Central memory CD8-positive, alpha-beta T cell (primary cell): ENCODE measurements around the gene LDLRAD3.

Experiments
- ATAC-seq: fragments of 150-1000 bp; cut with Tn5 transposase; replicated peaks from 2 replicates; pipeline ENCODE4 v1.10.0; 2022; ENCODE audit warnings: mild to moderate bottlenecking, moderate FRiP score, moderate number of reproducible peaks; ENCODE audit not compliant: poor library complexity, severe bottlenecking; ENCODE audit errors: extremely low read depth
- DNase-seq, 2 donors: peaks; one replicate each; pipeline ENCODE4 v3.0.0; 2021; ENCODE audit warnings: low spot score in 2 of 2
- H3K27ac Mint-ChIP-seq: one replicate; pipeline ENCODE4 v1.8.0; 2022; ENCODE audit warnings: low read depth, mild to moderate bottlenecking, moderate library complexity, mixed read lengths
- H3K27me3 Mint-ChIP-seq: one replicate; pipeline ENCODE4 v1.8.0; 2022; ENCODE audit warnings: mixed read lengths
- H3K36me3 Mint-ChIP-seq: one replicate; pipeline ENCODE4 v1.8.0; 2022; ENCODE audit warnings: mild to moderate bottlenecking, moderate library complexity, mixed read lengths; ENCODE audit not compliant: insufficient read depth
- H3K4me1 Mint-ChIP-seq: one replicate; pipeline ENCODE4 v1.8.0; 2022; ENCODE audit warnings: mixed read lengths
- H3K4me3 Mint-ChIP-seq: one replicate; pipeline ENCODE4 v1.8.0; 2022; ENCODE audit warnings: mild to moderate bottlenecking, moderate library complexity, mixed read lengths
- H3K9me3 Mint-ChIP-seq: one replicate; pipeline ENCODE4 v1.8.0; 2022; ENCODE audit warnings: mixed read lengths

LDLRAD3 gene

DNA sequence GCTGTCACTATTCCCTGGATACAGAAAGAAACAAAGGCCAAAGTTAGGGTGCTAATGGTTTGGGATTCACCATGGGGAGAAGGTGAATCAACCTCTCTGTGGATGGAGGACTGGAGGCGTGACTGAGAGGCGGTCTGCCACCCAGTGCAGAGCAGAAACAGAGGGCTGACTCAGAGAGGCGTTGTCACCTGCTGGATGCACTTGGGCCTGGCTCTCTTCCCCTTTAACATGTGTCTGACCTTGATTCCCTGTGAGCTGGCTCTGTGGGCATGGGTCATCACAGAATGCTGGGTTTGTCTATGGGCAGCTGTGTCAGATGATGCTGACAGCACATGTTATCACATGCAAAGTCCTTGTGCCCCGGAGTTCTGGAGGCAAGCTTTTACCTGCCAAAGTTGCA, 75.9 kb downstream of the LDLRAD3 start:
- Mint-ChIP-seq H3K27me3 (peaks cover 58% of the 10 kb centered on the region), H3K9me3 (no peaks in the 10 kb centered on the region), H3K4me3 (no peak overlapping the region), H3K27ac (no peak overlapping the region), H3K36me3 (peaks cover 1% of the 10 kb centered on the region), H3K4me1 (no peaks in the 10 kb centered on the region)
- DNase-seq (no peak), ATAC-seq (no peak)

DNA sequence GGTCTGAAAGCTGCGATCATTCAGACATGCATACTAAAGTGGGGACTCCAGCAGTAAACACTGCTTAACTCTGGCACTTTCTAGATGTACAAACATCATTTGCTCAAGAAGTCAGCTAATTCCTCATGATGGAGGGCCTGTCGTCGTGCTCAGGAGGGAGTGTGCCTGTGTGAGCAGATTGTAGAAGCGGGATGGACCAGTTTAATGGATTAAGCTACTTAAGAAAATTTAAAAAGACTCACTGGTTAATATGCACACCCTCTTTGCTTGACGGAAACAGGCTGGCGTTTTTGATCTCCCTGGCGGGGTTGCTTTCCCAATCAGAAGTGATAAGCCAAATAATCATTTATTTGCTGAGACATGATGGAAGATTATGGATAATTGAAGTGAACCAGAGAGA, 79.0 kb downstream of the LDLRAD3 start:
- no peak for ATAC-seq

DNA sequence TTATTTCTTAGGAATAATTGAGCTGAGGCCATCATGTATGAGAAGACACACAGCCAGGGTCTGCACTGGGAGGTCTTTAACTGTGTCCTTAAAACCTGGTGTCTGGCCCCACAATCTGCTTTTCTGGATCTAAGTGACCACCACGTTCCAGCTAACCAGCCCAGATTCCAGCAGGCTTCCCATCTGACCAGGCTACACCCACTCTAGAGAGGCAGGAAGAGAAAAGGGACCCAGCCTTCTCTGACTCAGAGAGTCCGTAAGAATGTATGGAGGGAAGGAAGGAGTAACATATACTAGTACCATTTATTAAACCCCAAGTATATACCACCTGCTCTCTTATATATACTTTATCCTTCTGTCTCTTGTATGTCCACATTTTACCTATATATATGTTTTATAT, 80.1 kb downstream of the LDLRAD3 start:
- no peak for DNase-seq
- Mint-ChIP-seq H3K4me3 (no peak overlapping the region), H3K27me3 (peaks cover 63% of the 10 kb centered on the region), H3K4me1 (no peaks in the 10 kb centered on the region), H3K27ac (no peak overlapping the region), H3K36me3 (no peaks in the 10 kb centered on the region), H3K9me3 (no peaks in the 10 kb centered on the region)
- no peak for ATAC-seq

More for the DNA sequence above, 79.0 kb downstream of the LDLRAD3 start:
- Mint-ChIP-seq H3K4me3 (no peak overlapping the region), H3K4me1 (no peaks in the 10 kb centered on the region), H3K9me3 (no peaks in the 10 kb centered on the region), H3K27me3 (peaks cover 69% of the 10 kb centered on the region), H3K27ac (no peak overlapping the region), H3K36me3 (no peaks in the 10 kb centered on the region)
- DNase-seq = no peak

DNA sequence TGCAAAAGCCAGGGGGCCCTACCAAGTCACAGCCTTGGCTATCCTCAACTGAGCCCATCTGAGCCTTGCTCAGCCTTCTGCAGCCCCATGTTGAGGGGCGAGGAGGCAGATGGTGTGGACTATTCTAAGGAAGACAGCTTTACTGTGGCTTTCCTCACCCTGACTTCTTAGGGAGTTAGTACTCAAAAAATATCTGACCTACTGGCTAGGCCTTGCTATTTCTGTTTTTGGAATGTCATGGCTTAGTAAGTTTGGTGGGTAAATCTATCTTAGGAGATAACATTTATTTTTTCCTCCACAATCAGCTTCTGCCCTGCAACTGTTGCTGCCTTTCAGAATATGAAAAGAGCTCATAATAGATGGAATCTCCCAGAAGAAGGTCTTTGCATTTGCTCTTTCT, 80.9 kb downstream of the LDLRAD3 start:
- peaks cover 56% of the 10 kb centered on the region for H3K27me3 Mint-ChIP-seq
- H3K4me3 Mint-ChIP-seq = no peak overlapping the region
- ATAC-seq (no peak), DNase-seq (no peak)
- H3K36me3 Mint-ChIP-seq = no peaks in the 10 kb centered on the region
- no peaks in the 10 kb centered on the region for H3K9me3 Mint-ChIP-seq
- no peak overlapping the region for H3K27ac Mint-ChIP-seq
- H3K4me1 Mint-ChIP-seq = no peaks in the 10 kb centered on the region

DNA sequence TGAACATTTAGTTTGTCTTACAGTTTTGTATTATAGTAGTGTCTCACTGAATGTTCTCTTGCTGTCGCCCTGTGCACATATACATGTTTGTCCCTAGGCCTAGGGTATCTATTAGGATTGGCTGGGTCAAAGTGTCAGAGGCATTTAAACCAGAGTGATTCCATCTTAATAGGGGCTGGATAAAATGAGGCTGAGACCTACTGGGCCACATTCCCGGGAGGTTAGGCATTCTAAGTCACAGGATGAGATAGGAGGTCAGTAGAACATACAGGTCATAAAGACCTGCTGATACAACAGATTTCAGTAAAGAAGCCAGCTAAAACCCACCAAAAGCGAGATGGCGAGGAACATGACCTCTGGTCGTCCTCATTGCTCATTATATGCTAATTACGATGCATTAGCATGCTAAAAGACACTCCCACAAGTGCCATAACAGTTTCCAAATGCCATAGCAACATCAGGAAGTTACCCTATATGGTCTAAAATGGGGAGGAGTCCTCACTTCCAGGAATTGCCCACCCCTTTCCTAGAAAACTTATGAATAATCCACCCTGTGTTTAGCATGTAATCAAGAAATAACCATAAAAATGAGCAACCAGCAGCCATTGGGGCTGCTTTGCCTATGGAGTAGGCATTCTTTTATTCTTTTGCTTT, 82.6 kb downstream of the LDLRAD3 start:
- H3K9me3 Mint-ChIP-seq = no peaks in the 10 kb centered on the region
- peaks cover 55% of the 10 kb centered on the region for H3K27me3 Mint-ChIP-seq
- H3K27ac Mint-ChIP-seq = no peak overlapping the region
- no peaks in the 10 kb centered on the region for H3K4me1 Mint-ChIP-seq
- DNase-seq (no peak), ATAC-seq (no peak)
- H3K36me3 Mint-ChIP-seq = no peaks in the 10 kb centered on the region
- H3K4me3 Mint-ChIP-seq = no peak overlapping the region

DNA sequence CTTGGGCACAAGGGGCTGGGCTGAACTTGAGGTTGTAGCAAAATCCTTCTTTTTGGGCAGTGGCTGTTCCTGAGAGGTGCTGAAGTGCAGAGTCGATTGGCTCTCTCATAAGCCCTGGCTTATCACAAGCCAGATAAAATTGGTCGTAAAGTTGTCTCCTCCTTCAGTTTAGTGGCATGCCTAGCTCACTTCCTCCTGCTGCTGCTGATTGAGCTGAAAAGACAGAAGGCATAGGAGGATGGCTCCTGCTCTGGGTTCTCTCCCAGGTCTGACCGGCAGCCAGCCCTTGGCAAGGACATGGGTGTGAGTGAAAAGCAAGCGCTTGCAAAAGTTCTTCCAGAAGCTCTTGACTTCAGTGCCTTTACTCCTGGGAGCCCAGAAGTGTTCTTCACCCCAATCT, 83.9 kb downstream of the LDLRAD3 start:
- Mint-ChIP-seq H3K27me3 (peaks cover 61% of the 10 kb centered on the region), H3K4me1 (no peaks in the 10 kb centered on the region), H3K27ac (no peak overlapping the region), H3K9me3 (no peaks in the 10 kb centered on the region), H3K36me3 (no peaks in the 10 kb centered on the region), H3K4me3 (no peak overlapping the region)
- ATAC-seq (no peak), DNase-seq (no peak)

DNA sequence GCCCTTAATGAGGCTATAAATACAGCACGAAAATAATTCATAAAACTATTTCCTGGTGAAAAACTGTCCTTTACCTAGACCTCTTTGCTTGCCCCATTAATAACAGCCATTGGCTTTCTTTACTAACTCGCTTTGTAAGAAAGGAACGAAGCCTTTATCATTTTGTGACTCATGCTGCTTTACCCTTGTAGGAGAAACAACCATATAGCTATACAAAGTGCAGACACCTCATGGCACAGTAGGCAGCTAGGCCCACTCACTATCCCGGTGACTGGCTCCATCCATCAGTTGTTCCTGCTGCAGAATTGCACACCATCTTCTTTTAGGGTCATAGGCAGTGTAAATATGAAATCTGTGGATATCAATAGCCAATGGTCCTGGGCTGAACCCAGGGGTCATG, 85.8 kb downstream of the LDLRAD3 start:
- H3K9me3 Mint-ChIP-seq = no peaks in the 10 kb centered on the region
- peaks cover 63% of the 10 kb centered on the region for H3K27me3 Mint-ChIP-seq
- DNase-seq (no peak), ATAC-seq (no peak)
- no peak overlapping the region for H3K4me3 Mint-ChIP-seq
- no peaks in the 10 kb centered on the region for H3K4me1 Mint-ChIP-seq
- H3K36me3 Mint-ChIP-seq = no peaks in the 10 kb centered on the region
- H3K27ac Mint-ChIP-seq = no peak overlapping the region

DNA sequence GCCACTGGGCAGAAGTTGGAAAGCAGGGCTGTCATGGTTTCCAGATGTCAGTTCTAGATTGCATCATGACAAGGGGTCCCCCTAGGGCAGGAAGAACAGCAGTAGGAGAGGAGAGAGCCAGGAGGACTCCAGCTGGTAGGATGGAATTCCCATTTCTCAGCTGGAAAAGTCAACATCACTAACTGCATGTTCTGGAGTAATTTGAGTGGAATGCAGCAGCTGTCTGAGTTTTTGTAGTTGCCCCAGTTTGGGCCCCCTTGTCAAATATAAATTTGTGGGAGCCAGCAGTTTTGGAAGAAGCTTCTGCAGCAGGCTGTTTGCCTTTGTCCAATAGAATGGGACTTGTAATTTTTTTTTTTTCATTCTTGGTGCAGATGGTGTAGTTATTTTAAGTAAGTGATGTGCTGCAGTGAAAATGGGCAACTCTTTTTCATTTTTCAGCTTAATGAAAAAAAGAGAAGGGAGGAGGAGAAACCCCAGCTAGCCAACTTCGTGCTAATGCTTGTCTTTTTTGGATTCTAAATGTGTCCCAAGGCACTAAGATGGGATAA, 86.9 kb downstream of the LDLRAD3 start:
- H3K9me3 Mint-ChIP-seq = no peaks in the 10 kb centered on the region
- no peak overlapping the region for H3K27ac Mint-ChIP-seq
- no peaks in the 10 kb centered on the region for H3K36me3 Mint-ChIP-seq
- H3K4me1 Mint-ChIP-seq = no peaks in the 10 kb centered on the region
- no peak overlapping the region for H3K4me3 Mint-ChIP-seq
- DNase-seq = no peak
- peaks cover 71% of the 10 kb centered on the region for H3K27me3 Mint-ChIP-seq
- no peak for ATAC-seq

DNA sequence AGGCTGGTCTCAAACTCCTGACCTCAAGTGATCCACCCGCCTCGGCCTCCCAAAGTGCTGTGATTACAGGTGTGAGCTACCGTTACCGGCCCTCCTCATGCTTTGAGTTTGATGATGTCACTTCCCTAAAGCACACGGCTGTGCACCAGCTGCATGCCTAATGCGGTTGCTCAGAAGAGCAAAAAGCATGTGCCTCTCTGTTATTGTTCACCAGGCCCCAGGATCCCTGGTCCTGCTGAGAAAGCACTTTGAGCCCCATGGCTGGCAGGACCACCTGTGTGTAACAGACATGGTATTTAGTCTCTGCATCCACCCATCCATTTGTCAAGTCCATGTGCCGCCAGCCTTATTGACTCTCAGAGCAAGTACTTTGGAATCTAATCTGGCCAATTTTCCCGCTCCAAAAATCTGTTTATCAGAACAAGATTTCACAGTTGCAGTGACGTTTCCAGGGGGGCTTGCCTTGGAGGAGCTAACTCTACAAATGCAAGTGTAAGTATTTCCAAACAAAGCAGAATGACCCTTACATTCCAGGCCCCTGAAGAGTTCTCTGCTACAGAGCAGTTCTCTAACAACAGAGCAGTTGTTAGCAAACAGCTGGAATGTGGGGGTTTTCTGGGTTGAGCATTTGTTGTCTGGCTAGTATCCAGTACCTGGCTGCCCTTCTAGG, 89.4 kb downstream of the LDLRAD3 start:
- H3K4me1 Mint-ChIP-seq = no peaks in the 10 kb centered on the region
- H3K4me3 Mint-ChIP-seq = no peak overlapping the region
- H3K36me3 Mint-ChIP-seq = no peaks in the 10 kb centered on the region
- DNase-seq (no peak), ATAC-seq (no peak)
- no peak overlapping the region for H3K27ac Mint-ChIP-seq
- H3K9me3 Mint-ChIP-seq = no peaks in the 10 kb centered on the region
- peaks cover 61% of the 10 kb centered on the region for H3K27me3 Mint-ChIP-seq

DNA sequence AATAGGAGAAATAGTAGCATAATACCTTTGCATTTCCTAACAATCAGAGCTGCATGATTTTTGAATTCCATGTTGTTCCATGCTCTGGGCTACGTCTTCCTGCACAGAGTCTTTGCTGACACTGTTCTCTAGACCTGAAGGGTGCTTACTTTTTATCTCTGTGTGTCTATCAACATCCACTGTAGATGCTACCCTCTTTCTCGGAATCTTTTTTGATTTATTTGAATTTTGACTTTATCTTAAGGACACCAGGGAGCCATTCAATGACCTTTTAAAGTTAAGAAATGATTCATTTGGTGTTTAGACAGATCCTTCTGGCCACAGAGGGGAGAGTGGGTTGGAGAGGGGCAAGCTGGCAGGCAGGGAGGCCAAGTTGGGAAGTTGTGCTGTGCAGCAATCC, 90.1 kb downstream of the LDLRAD3 start:
- ATAC-seq (no peak), DNase-seq (no peak)
- Mint-ChIP-seq H3K4me1 (no peaks in the 10 kb centered on the region), H3K36me3 (no peaks in the 10 kb centered on the region), H3K27me3 (peaks cover 61% of the 10 kb centered on the region), H3K27ac (no peak overlapping the region), H3K9me3 (no peaks in the 10 kb centered on the region), H3K4me3 (no peak overlapping the region)

DNA sequence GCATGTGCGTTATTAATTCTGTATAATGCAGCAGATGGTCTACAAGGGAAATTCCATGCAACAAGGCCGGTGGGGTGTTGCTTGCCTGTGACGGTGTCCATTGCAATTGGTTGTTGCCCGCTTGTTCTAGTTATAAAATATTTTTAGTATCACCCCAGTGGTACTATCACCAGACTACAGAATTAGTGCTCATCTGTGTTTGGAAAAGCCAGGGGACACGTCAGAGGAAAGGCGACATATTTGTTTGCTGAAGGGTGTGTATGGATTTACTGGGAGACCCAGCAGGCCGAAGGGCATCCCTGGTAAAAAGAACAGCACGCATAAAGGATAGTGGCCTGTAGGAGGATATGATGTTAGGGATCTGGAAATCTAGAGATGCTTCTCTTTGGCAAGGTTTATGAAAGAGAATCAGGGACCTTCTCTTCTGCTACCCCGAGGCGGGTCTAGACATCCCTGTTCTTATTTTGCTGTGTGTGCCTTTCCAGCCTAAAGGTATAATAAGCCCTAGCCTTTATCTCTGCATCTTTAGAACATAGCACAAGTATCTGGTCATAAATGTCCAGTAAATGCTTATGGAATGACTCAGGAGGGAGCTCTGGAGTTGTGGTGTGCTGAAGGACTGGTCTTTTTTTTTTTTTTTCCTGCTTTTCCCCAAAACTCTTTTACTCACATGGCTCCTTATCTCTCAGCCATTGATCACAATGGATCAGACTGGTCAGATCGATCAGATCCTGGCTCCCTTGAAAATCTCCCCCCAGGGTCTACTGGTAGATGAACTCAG, 90.9 kb downstream of the LDLRAD3 start:
- Mint-ChIP-seq H3K4me3 (no peak overlapping the region), H3K27ac (no peak overlapping the region), H3K9me3 (no peaks in the 10 kb centered on the region), H3K4me1 (no peaks in the 10 kb centered on the region), H3K27me3 (peaks cover 65% of the 10 kb centered on the region), H3K36me3 (no peaks in the 10 kb centered on the region)
- ATAC-seq (no peak), DNase-seq (no peak)

DNA sequence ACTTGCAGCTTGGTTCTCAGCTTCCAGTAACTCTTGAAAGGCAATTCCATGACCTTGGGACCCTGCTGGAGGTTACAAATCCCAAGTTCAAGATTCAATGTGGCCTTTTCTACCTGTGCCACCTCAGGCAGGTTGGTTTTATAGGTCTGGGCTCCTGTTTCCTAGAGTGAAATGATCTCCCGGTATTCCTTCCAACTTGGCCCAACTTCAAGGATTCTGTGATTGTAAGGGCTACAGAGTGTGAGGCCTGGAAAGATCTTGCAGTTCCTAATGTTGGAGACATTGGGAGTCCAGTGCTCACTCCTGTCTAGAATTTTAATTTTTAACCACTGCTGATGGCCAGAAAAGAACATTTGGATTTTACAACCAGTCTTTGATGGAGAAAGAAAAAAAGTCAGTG, 91.6 kb downstream of the LDLRAD3 start:
- H3K36me3 Mint-ChIP-seq = no peaks in the 10 kb centered on the region
- ATAC-seq (no peak), DNase-seq (no peak)
- no peaks in the 10 kb centered on the region for H3K9me3 Mint-ChIP-seq
- H3K4me1 Mint-ChIP-seq = no peaks in the 10 kb centered on the region
- peaks cover 68% of the 10 kb centered on the region for H3K27me3 Mint-ChIP-seq
- no peak overlapping the region for H3K27ac Mint-ChIP-seq
- H3K4me3 Mint-ChIP-seq = no peak overlapping the region

DNA sequence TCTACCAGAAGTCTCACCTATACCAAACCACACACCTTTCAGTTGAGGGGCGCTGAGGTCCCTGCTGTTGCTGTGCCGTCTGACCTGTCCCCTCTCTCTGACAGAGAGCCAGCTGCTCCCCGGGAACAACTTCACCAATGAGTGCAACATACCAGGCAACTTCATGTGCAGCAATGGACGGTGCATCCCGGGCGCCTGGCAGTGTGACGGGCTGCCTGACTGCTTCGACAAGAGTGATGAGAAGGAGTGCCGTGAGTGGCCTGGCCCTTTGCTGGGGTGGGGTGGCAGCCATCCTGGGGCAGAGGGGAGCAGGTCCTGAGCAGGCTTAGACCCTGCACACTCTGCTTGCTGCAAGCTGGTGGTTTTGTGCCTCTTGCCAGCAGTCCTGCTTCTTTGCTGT, 92.1 kb downstream of the LDLRAD3 start:
- Mint-ChIP-seq H3K36me3 (no peaks in the 10 kb centered on the region), H3K27me3 (peaks cover 63% of the 10 kb centered on the region), H3K27ac (no peak overlapping the region), H3K4me3 (no peak overlapping the region), H3K4me1 (no peaks in the 10 kb centered on the region), H3K9me3 (no peaks in the 10 kb centered on the region)
- ATAC-seq (no peak), DNase-seq (no peak)
